Measurements from ENCODE around the gene PTPRD.
"Not testable (repeated sequence)": the region's sequence is repeated elsewhere in the genome, so short reads cannot be mapped to it uniquely, and the experiment has no call there.

The PTPRD gene

DNA sequence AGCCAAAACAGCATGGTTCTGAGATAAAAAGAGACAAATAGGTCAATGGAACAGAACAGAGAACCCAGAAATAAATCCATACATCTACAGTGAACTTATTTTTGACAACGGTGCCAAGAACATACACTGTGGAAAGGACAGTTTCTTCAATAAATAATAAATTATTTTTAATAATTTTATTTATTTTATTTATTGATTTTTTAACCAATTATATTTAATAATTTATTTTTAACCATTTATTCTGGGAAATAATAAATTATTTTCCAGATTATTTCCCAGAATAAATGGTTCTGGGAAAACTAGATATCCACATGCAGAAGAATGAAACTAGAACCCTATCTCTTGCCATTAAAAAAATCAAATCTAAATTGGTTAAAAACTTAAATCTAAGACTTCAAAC lies 1669.4 kb downstream of the PTPRD start:
- DNase-seq (ENCODE audit: low read depth): no peak
- TF ChIP-seq, protein P1, sequence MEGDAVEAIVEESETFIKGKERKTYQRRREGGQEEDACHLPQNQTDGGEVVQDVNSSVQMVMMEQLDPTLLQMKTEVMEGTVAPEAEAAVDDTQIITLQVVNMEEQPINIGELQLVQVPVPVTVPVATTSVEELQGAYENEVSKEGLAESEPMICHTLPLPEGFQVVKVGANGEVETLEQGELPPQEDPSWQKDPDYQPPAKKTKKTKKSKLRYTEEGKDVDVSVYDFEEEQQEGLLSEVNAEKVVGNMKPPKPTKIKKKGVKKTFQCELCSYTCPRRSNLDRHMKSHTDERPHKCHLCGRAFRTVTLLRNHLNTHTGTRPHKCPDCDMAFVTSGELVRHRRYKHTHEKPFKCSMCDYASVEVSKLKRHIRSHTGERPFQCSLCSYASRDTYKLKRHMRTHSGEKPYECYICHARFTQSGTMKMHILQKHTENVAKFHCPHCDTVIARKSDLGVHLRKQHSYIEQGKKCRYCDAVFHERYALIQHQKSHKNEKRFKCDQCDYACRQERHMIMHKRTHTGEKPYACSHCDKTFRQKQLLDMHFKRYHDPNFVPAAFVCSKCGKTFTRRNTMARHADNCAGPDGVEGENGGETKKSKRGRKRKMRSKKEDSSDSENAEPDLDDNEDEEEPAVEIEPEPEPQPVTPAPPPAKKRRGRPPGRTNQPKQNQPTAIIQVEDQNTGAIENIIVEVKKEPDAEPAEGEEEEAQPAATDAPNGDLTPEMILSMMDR (IDR thresholded peaks at IDR 0.05; ENCODE audit: insufficient read depth, low read depth, low read length, missing control alignments): no peak
- H3K4me3 ChIP-seq (ENCODE audit: low read depth, low read length): no peak overlapping the region

DNA sequence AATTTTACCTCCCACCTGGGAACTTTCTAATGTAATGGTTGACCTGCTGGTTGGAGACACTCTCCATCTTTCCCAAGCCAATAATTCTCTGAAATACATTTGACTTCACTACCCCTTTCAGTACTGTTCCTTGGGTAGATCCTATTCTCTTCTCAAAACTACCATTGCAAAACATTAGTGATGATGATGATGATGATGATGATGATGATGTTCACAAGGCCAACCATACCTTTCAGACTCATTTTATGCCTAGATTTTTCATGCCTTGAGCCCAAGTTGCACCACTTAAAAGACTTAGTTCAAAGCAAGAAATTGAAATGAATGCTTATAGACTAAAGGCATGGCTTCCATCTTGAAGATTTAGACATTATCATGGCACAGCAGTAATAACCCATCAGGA lies 1672.2 kb downstream of the PTPRD start:
- DNase-seq (ENCODE audit: low read depth): no peak
- H3K4me3 ChIP-seq (ENCODE audit: low read depth, low read length): no peak overlapping the region
- TF ChIP-seq, protein P1 (IDR thresholded peaks at IDR 0.05; ENCODE audit: insufficient read depth, low read depth, low read length, missing control alignments): no peak

DNA sequence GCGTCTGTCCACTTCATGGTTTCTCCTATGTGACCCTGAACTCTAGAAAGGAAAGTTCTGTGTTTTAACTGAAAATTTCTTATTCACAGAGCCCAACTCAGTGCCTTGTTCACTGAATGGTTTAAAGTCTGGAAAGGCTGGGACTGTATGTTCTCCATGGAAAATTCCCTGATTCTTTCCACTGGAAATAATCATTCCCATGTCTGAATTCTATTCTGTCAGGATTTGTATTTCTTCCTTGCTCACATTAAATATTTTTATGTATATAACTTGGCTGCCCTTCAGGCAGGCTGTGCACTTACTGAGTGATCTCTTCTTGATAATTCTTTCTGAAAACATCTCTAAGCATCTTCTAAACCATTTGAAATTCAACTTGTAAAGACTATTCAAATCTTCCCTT lies 1686.3 kb downstream of the PTPRD start:
- TF ChIP-seq, protein P1 (IDR thresholded peaks at IDR 0.05; ENCODE audit: insufficient read depth, low read depth, low read length, missing control alignments): no peak
- DNase-seq (ENCODE audit: low read depth): no peak
- no peak overlapping the region for H3K4me3 ChIP-seq (ENCODE audit: low read depth, low read length)

DNA sequence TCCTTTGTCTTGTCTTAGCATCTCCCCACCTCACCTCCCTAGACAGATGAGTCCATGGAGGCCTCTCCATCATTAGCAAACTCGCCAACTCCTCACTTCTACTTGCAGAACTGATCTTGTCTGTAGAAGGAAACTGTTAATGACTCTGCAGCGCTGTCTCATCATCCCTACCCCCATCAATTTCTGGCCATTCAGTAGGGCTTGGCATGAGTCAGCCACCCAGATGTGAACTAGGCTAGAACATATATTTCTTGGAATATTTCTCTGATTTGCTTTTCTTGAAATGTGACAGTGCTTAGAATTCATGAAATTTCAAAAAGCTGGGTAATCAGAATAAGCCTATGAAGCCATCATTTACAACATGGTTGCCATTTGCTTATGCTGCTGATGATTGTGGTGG lies 1688.2 kb downstream of the PTPRD start:
- no peak for DNase-seq (ENCODE audit: low read depth)
- TF ChIP-seq, protein P1 (IDR thresholded peaks at IDR 0.05; ENCODE audit: insufficient read depth, low read depth, low read length, missing control alignments): no peak
- no peak overlapping the region for H3K4me3 ChIP-seq (ENCODE audit: low read depth, low read length)

GRCh38 chr9:8920478-8921183 lies 1692.2 kb downstream of the PTPRD start:
- H3K4me3 ChIP-seq (ENCODE audit: low read depth, low read length); DNase-seq (ENCODE audit: low read depth): not testable (repeated sequence)

DNA sequence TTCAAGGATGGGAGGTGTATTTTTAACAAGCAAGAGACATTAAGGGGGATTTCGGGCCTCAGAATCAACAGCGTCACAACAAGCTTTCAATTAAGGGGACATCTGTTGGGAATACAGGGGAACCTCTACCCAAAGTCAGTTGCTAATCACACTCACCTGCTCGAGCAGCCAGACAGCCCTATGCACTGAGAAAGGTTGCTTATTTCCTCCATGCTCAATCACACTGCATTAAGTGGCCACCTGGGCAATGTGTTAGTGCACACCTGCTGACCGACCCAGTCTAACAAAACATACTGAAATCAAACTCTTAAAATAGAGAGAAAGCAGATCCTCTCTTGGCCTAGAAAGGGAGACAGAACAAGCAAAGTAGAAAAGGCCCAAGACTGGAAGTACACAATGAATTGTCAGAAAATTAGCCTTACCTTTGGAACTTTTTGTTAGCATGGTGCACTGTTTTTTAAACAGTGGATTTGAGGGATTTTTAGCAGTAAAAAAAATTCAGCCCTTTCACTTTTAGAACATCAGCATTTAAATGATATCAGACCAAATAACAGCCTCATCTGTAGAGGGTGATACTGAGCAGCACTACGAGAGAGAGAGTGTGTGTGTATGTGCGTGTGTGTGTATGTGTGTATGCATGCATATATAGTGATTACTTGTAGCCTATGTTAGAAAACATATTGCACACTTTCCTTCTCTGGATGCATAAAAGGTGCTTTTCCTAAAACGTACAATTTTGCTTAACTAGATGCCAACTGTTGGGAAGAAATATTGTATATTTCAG lies 1694.7 kb downstream of the PTPRD start:
- no peak for DNase-seq (ENCODE audit: low read depth)
- no peak overlapping the region for H3K4me3 ChIP-seq (ENCODE audit: low read depth, low read length)
- TF ChIP-seq, protein P1 (IDR thresholded peaks at IDR 0.05; ENCODE audit: insufficient read depth, low read depth, low read length, missing control alignments): no peak

- no peak for DNase-seq (ENCODE audit: low read depth)
- TF ChIP-seq, protein P1 (IDR thresholded peaks at IDR 0.05; ENCODE audit: insufficient read depth, low read depth, low read length, missing control alignments): no peak
- no peak overlapping the region for H3K4me3 ChIP-seq (ENCODE audit: low read depth, low read length)
These were observed 1696.0 kb downstream of the PTPRD start for GRCh38 chr9:8916771-8917170.
